GM18498 (cell line): ENCODE data around the gene SYNGAP1.

Source experiments
- ATAC-seq: cut with Tn5 transposase; IDR thresholded peaks from one replicate; pipeline ENCODE4 v1.9.1; 2021; ENCODE audit warnings: mild to moderate bottlenecking, moderate library complexity; ENCODE audit not compliant: unreplicated experiment

Gene SYNGAP1

DNA sequence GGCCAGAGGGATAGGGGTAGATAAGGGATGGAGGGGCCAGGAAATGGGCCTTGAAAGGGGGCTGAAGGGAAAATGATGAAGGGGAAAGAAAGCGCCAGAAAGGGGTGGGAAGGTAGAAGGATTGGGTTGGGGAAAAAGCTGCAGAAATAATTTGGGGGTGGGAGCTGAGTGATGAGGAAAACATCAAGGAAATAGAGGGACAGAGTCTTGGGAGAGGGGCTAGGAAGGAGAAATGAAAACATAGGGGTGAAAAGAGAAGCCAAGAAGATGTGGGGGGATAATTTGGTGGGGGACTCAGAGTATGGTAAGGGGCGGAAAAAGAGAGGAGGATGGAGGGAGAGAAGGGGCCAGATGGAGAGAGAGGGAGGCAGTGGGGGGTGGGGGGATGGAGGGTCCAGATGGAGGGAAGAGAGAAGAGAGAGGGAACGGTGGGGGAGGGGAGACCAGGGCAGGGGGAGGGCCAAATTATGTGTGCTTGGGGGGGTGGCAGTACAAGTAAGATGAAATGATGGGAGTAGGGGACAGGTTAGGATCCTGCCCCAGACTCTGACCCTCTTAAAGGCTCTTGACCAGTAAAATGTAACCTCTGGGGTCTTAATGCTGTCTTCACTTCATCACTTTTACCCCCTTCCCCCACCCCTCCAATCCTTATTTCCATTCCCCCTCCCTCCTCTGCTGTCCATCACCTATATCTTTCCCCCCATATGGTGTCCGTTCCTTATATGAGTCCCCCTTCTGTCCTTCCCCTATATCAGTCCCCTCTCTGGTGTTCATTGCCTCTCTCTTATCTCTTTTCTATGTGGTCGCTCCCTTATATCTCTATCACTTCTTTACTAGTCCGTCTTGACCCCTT lies 852 bp downstream of the SYNGAP1 start:
- no peak for ATAC-seq

DNA sequence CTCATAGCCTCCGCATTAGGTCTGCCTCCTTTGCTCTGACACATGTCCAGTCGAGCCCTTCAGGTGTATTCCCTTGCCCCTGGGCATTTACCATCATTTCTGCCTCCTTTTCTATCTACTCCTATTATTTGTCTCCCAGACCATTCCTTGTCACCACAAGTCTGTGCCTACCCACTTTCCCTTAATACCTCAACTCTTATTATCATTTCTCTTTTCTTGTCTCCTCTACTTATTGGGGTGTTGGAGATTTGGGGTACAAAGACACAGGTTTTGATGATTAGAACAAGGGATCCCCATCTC lies 1.4 kb downstream of the SYNGAP1 start:
- no peak for ATAC-seq

DNA sequence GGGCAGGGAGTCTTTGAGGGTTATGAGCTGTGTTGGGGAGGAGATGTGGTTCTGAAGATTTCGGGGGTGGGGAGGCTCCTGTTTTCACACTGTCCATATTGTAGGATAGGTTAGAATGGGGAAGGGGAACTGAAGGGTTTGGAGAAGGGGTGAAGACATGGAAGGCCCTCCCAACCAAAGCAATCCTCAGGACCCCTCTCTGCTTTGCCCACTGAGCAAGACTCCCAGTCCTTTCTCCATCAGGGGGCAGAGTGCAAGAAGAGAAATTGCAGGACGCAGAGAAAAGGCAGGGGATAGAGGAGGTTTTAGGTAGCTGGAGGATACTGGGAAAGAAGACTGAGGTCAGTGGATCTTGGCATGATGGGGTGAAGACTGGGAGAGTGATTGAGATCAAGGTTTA lies 3.9 kb downstream of the SYNGAP1 start:
- no peak for ATAC-seq

DNA sequence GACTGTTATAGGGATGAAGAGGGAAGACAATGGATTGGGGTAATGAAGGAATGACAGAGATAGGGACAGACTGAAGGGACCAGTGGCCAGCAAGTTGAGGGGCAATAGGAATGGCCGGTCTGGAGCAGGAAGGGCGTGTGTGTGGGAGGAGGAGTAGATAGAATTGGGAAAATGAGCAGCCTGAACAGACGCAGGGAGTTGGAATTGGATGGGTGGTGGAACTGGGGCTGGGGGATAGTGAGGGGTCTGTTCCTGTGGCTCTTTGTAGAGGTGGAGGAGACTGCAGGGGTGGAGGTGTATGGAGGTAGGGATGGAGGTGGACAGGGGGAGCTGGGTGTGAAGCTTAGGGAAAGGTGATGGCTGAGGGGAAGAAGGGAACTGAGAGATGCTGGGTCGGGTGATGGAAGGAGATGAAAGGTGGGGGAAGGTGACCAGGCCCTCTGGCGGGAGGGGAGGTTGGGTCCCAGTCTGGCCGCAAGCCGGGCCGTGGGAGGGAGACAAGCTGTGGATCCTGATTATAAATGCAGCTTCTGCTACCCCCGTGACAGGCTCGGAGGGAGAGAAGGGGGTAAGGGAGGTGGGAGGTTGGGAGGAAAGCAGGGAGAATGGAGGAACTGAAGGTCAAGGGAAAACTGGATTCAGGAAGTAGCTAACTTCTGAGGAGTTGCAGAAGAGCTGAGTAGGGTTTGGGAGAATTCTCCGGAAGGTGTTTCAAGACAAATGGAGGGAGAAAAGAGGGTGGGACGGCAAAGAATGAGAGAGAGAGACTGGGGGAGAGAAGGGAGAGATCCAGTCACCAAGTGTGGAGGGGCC lies 5.2 kb downstream of the SYNGAP1 start:
- no peak for ATAC-seq

DNA sequence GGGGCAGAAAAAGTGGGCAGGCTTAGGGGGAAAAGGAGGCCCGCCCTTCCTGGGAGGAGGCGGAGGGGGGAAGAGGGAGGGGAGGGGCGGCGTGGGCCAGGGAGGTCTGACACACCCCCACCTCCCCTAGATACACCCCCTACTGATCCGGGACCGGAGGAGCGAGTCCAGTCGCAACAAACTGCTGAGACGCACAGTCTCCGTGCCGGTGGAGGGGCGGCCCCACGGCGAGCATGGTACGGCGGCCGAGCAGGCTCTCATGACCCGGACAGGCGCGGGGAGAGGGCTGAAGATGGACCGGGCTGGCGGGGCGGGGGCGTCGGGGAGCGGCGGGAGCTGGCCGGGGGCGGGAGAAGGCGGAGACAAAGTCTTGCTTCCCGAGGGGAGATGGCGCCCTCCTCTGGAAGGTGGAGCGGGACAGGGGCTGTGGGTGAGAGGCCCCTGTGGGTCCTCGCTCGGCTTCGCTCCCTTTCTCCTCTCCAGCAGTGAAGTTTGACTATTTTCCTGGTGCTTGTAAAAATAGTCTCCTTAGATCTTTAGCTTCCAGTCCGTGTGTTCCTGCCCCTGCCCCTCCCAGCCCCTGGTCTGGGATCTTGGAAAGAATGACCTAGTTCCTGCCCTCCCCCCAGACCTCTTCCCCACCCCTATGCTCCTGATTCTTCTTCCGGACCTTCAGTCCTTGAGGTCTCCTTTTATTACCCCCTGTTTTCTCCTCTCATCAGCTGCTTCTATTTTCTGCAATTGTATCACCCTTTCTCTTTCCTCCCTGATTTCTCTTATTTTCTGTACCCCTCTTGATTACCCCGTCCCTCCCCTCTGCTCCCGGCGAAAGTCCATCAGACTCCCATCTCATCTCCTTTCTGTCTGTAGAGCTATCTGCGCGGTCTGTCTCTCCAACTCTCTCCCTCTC lies 6.1 kb downstream of the SYNGAP1 start:
- ATAC-seq = peak; percentile 44

DNA sequence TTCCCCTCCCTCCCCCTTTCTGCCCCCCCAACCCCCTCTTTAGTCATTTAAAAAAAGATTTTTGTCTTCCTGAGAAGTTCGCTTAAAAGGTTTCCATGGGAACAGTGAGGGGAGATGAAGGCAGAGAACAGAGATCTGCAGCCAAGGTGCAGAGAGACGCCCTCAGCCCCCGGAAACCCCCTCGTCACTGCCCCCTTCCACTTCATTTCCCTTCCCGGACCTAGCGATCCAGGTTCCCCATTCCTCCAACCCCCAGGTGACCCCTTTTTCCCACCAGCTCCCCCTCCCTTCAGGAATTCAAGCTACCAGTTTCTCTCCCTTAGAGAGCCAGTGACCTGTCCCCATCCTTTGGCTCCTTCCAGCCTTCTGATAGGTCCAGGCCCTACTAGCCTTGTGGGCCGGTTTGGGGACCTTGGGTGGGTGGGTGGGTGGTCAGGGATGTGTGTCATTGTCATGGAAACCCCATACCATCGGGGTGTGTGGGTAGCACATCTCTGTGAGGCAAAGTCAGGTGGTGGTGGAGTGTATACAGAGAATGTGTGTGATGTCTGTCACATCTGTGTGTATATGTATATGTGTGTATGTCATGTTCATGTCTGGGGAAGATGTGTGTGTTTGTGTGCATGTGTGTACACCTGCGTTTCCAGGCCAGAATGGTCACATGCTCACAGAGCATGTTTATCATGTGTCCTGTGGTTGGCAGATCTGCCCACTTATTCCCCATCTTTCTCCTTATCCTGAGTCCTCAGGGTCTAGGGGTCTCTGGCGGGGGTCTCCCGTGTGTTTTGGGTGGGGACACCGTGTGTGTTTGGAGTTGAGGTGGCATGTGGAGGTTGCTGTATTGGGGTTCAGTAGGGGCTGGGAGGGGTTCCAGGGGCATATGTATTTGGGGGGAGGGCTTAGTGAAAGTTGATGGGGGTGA lies 7.0 kb downstream of the SYNGAP1 start:
- ATAC-seq = no peak

DNA sequence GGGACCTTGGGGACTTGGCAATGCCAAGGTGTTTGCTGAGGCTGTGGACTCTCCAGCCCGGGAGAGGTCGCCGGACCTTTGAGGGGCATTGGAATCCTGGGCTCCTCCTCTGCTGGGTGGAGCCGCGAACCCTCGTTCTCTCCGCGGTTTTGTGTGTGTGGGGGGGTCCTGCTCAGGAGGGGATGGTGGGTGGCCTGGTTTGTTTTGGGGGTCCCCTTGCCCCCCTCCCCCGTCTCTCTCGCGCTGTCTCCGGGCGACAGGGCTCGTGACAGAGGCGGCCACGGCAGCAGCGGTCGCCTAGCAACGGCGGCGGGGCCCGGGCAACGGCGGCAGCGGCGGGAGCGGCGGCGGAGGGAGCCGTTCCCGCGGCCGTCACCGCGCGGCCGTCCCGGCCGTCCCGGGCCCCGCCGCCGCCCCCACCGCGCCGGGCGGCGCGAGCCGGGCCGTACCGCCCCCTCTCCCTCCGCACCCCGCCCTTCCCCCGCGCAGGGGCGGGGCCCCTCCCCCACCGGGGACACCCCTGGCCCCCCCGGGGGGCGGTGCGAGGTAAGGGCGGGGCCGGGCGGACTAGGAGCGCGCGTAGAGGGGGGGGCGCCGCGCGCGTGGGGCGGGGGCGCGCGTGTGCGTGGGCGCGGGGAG lies 7.8 kb downstream of the SYNGAP1 start:
- no peak for ATAC-seq

DNA sequence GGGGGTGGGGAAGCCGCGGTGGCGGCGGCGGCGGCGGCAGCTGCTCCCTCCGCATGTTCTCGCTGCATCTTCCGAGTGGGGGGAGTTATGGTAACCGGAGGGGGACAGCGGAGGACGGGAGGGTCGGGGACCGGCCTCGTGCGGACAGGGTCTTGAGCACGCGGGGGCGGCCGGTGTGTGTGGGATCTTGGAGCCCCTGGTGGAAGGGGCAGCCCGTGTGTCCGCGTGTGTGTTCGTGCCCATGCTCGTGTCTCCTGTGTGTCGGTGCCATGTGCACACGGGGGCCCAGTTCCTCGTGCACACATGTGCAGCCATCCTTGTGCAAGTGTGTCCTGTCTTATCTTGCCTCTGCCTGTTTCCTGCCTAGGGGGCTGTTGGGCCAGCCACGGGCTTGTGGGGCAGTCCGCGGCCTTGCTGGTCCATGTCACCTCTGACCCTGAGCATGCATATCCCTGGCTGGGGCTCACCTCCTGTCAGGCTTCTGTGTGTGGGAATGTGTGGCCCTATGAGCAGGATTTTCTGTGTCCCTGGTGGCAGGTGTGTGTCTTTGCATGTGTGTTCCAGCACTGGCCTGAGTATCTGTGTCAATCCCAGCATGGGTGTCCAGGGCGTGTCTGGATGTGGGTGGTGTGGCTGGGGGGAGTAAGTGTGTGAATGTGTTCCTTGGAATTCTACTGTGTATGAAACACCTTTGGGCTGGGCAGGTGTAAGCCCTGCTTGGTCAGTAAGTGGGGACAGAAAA lies 8.5 kb downstream of the SYNGAP1 start:
- no peak for ATAC-seq

DNA sequence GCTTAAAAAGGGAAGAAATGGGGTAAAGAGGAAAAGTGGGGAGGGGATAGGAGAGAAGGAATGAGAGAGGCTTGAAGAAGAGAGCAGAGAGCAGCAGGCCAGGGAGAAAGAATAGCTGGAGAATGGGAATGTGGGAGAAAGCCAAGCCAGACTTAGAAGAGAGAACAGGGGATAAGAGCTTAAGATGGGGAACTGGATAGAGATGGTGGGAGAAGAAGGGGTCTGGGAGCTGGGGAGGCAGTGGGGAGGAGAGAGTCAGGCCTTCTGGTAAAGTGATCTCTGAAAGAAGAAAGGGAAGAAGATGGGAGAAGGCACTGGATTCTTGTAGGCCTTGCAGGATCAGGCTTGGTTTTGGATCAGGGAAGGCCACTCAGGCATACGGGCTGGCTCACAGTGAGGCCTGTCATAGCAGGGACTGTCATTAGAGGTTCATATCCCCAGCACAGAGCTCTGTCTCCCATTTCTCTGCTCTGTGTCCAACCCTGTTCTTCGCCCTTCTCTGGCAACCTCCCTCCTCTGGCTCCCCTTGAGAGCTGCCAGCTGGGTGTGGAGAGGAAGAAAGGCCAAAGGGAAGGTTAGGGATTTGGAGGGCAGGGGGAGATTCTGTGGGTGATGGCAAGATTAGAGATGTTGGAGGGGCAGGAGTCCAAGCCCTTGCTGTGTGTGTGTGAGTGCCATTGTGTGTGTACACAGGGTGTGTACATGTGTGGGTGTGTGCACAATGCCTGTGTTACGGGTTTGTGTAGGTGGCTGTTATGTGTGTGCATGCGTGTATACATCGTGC lies 9.3 kb downstream of the SYNGAP1 start:
- no peak for ATAC-seq

DNA sequence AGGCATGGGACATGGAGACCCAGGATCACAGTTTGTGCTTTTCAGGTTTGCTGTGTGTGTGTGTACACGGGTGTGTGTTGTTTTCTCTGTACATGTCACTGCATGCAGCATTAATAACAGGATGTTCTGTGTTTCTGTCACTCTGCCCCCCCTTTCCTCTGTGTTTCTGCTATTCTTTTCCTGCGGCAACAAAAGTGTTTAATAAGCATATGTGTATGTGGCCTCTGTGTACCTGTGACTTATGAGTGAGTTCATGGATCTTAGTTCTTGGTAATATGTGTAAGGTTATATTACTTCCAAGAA lies 9.8 kb downstream of the SYNGAP1 start:
- ATAC-seq = no peak

DNA sequence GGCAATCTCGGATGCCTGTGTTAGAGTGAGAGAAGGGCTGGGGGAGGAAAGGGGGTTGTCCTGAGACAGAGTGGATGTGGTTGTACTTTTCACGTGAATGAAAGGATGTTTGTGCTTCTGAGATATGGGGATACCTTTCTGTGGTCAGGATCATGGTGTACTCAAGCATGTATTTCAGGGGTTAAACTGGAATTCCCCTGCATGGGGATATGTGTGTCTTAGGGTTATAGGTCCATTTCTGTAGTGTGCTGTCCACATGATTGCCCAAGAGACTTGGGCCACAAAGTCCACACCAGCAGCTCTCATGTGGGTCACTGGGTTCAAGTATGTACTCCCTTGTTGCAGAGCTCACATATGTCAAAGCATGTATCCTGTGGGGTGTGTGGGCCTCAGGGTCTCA lies 10.5 kb downstream of the SYNGAP1 start:
- no peak for ATAC-seq

DNA sequence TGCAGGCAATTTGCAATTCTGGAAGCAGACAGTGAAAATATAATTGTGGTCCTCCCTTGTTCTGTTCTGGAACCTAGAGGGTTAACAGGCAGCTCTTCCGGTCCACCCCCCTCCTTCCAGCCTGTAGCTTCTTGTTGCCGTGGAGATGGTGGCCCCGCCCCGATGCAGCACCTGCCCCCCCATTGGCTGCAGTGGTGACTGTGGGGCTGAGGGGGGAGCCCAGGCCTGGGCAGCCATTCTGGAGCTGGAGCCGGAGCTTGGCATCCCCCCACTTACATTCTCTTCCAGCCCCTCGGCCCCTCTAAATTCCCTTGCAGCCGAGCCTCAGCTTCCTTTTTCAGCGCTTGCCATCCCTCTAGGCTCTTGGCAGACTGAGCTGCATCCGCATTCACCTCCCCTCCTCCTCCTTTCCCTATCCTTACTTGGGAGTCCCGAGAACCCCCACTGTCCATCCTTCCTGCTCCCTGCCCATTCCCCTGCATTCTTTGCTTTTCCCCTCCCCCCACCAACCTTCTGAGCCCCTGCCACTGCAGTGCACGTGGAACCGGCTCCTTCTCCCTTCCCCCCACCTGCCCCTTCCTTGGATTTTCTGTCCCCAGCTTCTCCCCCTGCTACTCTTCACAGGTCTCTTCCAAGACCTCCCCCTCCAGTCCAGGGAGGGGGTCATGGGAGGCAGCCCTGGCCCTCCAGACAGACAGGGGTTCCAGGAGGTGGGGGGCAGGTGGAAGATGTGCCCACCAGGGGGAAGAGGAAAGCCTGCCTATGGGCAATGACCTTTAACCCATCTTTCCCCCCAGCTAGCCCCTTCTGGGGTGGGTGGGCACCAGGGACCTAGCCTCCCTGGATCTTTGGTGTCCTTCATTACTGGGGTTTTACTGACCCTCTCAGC lies 11.4 kb downstream of the SYNGAP1 start:
- peak; percentile 47 for ATAC-seq

DNA sequence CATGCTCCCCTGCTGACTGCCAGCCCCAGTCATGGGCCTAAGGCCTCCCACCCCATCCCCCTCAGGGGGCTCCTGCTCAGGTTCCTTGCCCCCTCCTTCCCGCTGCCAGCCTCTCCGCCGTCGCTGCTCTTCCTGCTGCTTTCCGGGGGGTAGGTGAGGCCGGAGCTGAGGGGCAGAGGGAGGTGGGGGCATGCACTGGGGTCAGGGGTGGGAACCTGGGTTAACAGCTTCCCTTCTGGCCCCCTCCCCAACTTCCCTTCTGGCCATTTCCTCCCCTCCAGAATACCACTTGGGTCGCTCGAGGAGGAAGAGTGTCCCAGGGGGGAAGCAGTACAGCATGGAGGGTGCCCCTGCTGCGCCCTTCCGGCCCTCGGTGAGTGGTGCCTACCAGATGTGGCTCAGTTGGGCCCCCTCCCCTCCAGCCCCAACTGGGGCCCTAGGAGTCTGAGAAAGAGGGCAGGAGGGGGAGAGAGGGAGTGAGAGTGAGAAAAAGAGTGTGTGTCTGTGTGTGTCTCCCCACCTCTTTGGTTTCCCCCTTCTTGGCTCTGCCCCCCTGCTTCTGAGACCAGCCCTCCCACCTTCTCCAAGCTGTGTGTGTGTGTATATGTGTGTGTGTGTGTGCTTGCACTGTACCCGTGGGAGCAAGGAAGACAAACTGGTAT lies 12.1 kb downstream of the SYNGAP1 start:
- no peak for ATAC-seq

DNA sequence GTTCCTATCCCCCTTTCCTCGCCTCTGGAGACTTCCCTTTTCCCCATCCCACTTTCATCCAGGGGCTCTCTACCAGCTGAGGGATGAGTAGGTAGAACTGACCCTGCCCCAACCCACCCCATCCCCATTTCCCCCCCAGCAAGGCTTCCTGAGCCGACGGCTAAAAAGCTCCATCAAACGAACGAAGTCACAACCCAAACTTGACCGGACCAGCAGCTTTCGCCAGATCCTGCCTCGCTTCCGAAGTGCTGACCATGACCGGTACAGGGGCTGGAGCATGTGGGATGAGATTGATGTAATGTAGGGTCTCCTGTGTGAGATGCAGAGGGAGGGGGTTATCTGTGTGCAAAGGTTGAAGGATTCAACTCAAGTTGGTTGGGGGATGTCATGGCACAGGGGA lies 12.7 kb downstream of the SYNGAP1 start:
- ATAC-seq = no peak

DNA sequence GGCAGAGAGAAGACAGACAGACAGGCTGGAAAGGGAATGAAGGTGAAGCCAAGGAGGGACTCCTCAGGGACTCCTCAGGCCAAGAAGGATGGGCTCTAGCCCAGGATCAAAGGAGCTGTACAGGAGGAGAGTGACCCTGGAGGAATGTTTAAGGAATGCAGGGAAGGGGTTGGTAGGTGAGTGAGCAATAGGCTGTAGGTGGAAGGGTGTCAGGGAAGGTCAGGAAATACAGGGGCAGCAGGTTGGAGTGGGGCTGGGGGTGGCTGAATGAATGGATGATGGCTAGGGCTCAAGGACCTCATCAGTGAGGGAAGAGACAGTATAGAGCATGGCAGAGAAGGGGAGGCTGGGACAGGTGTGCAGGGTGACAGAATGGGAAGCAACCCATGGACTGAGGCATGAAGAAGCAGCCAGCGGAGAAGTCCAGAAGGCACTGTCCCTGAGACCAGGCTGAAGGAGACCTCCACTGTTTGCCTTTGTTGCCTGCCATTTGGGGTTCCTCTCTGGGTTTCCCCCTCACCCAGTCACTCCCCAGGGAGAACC lies 13.2 kb downstream of the SYNGAP1 start:
- no peak for ATAC-seq

DNA sequence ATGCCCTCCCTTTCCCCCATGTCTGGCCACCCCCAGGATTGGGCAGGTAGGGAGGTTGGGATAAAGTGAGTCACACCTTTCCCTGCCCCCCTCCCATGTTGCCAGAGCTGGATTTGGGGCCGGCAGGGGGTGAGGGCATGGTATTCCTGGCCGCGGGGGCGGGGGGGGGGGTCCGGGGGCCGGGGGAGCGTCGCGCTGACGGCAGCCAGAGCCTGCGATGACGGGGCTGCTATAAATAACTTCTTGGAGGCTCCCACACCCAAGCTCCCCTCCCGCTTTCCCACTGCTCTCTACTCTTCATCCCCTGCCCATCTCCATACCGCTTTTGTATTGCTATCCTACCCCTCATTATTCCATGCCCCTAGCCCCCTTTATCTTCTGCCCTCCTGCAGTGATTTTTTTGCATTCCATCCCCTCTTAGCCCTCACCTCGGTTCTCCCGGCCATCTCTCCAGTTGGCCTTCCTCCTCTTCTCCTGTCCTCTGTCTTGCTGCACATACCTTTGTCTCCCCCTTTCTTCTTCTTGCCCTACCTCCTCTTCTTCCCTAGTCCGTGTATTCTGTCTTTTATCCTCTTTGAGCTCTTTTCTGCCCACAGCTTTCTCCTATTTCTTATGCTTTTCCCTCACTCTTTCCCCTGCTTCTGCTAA lies 13.8 kb downstream of the SYNGAP1 start:
- ATAC-seq = no peak
